HL-60 (cell line): ENCODE results near the gene ST7.

ENCODE experiments used
- DNase-seq, 2 experiments: peaks; one replicate each; pipeline ENCODE4 v3.0.0-alpha.2; 2010 to 2020; ENCODE audit warnings: low read depth in 1 of 2, low spot score in 1 of 2
- H3K27ac ChIP-seq: fragments of 250-450 bp; sonication (Bioruptor Pico); replicated peaks from 2 replicates; pipeline ENCODE4 v1.5.1; 2020; ENCODE audit warnings: mild to moderate bottlenecking, moderate library complexity
- H3K27me3 ChIP-seq: fragments of 250-450 bp; sonication (Bioruptor Pico); 2 replicates; pipeline ENCODE4 v1.5.1; 2021; ENCODE audit warnings: mild to moderate bottlenecking, moderate library complexity; ENCODE audit not compliant: insufficient read depth, poor library complexity, severe bottlenecking
- H3K4me3 ChIP-seq: replicated peaks from 2 replicates; pipeline ENCODE4 v1.5.1; 2011; ENCODE audit warnings: mild to moderate bottlenecking, control low read depth, low read length; ENCODE audit not compliant: insufficient read depth
- GABPA ChIP-seq: IDR thresholded peaks from 2 replicates; pipeline ENCODE4 v1.6.1; 2012; ENCODE audit warnings: low read depth
- POLR2AphosphoS5 ChIP-seq: IDR thresholded peaks from 2 replicates; pipeline ENCODE4 v1.6.1; 2012; ENCODE audit warnings: low read depth
- SPI1 ChIP-seq: IDR thresholded peaks from 2 replicates; pipeline ENCODE4 v1.6.1; 2012; ENCODE audit warnings: low read depth, mild to moderate bottlenecking, borderline replicate concordance
- TF ChIP-seq, protein P1 (sequence below): IDR thresholded peaks from 2 replicates; pipeline ENCODE4 v1.6.1; 2012; ENCODE audit warnings: low read depth; ENCODE audit not compliant: insufficient replicate concordance
- TF ChIP-seq, protein P2 (sequence below): IDR thresholded peaks from one replicate; pipeline ENCODE4 v1.5.1; 2011; ENCODE audit warnings: low read length, control low read depth, inconsistent platforms; ENCODE audit not compliant: insufficient read depth

The ST7 gene

DNA sequence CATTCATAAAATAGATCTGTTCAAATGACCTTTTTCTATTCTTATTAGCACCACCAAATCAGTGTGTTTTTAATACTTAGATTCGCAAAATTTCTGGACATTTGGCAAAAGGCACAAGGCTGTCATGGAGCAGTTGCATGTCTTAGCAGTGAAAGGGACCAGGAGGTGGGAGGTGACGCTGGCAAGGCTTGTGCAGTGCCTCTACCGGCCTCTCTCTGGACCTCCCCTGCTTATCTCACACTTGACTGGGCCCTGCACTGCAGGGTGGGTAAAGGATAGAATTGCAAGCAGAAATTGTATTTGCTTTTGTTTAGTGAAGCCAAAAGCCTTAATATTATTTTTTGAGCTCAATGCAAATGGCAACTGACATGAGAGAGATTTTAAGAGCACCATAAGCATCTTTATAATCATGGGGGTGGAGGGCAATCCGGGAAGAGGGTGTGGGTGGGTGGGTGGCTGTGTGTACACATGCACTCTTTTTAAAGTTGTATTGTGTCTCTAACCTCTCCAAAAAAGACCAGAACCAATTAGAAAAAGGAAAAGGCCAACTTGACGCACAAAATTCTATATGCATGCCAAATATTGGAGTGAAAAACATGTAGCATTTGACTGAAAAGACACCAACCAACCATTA lies 263.3 kb downstream of the ST7 start:
- DNase-seq: no peak
- Histone ChIP-seq H3K27ac (no peak overlapping the region), H3K4me3 (no peak overlapping the region), H3K27me3 (no peaks in the 10 kb centered on the region)
- TF ChIP-seq POLR2AphosphoS5 (no peak), SPI1 (no peak), GABPA (no peak)
- TF ChIP-seq, protein P1, sequence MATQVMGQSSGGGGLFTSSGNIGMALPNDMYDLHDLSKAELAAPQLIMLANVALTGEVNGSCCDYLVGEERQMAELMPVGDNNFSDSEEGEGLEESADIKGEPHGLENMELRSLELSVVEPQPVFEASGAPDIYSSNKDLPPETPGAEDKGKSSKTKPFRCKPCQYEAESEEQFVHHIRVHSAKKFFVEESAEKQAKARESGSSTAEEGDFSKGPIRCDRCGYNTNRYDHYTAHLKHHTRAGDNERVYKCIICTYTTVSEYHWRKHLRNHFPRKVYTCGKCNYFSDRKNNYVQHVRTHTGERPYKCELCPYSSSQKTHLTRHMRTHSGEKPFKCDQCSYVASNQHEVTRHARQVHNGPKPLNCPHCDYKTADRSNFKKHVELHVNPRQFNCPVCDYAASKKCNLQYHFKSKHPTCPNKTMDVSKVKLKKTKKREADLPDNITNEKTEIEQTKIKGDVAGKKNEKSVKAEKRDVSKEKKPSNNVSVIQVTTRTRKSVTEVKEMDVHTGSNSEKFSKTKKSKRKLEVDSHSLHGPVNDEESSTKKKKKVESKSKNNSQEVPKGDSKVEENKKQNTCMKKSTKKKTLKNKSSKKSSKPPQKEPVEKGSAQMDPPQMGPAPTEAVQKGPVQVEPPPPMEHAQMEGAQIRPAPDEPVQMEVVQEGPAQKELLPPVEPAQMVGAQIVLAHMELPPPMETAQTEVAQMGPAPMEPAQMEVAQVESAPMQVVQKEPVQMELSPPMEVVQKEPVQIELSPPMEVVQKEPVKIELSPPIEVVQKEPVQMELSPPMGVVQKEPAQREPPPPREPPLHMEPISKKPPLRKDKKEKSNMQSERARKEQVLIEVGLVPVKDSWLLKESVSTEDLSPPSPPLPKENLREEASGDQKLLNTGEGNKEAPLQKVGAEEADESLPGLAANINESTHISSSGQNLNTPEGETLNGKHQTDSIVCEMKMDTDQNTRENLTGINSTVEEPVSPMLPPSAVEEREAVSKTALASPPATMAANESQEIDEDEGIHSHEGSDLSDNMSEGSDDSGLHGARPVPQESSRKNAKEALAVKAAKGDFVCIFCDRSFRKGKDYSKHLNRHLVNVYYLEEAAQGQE: no peak
- TF ChIP-seq, protein P2, sequence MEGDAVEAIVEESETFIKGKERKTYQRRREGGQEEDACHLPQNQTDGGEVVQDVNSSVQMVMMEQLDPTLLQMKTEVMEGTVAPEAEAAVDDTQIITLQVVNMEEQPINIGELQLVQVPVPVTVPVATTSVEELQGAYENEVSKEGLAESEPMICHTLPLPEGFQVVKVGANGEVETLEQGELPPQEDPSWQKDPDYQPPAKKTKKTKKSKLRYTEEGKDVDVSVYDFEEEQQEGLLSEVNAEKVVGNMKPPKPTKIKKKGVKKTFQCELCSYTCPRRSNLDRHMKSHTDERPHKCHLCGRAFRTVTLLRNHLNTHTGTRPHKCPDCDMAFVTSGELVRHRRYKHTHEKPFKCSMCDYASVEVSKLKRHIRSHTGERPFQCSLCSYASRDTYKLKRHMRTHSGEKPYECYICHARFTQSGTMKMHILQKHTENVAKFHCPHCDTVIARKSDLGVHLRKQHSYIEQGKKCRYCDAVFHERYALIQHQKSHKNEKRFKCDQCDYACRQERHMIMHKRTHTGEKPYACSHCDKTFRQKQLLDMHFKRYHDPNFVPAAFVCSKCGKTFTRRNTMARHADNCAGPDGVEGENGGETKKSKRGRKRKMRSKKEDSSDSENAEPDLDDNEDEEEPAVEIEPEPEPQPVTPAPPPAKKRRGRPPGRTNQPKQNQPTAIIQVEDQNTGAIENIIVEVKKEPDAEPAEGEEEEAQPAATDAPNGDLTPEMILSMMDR: no peak

DNA sequence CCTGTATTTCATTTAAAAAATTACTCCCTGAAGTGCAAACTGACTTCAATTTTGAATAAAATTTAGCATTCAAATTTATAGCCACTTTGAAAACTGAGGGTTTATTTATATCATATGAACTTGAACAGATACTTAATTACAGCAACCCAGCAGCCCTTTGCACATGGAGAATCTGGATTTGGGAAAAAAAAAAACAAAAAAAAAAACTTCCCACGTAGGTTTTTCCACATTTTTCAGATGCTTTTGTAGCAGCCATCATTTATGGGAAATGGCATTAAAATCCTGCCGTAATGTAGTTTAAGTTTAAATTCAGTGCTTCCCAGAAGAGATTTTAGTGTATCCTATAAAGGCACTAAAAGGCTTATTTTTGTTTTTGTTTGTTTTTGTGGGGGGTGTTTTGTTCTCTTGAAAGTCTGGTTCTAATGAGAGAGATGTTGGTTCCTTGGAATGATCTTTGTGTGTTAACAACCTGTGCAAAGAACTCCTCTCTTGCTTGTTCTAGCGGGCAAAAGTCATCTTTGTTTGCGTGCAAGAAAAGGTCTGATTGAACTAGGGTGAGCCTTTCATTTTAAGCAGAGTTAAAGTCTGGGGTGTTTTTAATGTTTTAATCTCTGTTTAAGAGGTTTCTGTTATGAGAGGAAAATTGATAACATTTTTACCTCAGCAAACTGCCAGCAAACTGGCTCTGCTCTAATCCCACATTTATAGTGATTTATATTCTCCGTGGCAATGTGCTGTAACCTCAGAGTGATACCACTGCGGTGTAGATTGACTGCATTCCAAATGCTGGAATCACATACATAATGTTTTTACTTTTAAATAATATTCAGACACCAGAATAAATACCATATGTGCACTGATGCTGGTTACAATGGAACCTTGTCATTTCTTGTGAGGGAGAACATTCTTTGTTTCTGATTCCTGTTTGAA lies 264.1 kb downstream of the ST7 start:
- no peak overlapping the region for H3K27ac ChIP-seq
- H3K4me3 ChIP-seq: no peak overlapping the region
- no peak for DNase-seq
- no peaks in the 10 kb centered on the region for H3K27me3 ChIP-seq
- TF ChIP-seq GABPA (no peak), SPI1 (no peak), POLR2AphosphoS5 (no peak)
- TF ChIP-seq, protein P2: no peak
- TF ChIP-seq, protein P1: no peak

DNA sequence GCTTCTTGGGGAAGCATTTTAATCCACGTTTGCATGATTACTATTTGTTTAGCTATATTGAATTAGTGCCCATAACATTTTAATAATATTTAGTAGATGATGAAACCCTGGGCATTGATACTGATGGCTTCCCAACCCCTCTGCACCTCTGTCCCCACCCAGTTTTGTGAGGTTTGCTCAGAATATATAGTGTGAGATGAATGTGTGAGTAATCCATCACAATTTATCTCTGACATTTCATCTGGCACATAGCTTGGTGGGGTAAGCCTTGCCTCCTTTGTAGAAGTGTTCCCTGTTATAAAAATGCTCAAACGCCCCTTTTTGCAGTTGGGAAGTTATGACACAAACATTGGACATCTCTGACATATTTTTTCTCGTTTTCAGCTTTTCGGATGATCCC lies 265.4 kb downstream of the ST7 start:
- no peak overlapping the region for H3K27ac ChIP-seq
- H3K27me3 ChIP-seq: no peaks in the 10 kb centered on the region
- no peak for DNase-seq
- TF ChIP-seq, protein P2: no peak
- TF ChIP-seq SPI1: no peak
- no peak for TF ChIP-seq POLR2AphosphoS5
- TF ChIP-seq, protein P1: no peak
- no peak for TF ChIP-seq GABPA
- no peak overlapping the region for H3K4me3 ChIP-seq
